K562 (cell line): ENCODE measurements around the gene CFP. TPM values are rescaled to one million over a fixed set of nuclear protein-coding genes. Genes with fewer than 3 reads are reported as not detected.
A peak's percentile ranks its signal among the peaks of the same experiment; 100 is the strongest.

ENCODE experiments used
- CAMTA2 ChIP-seq: fragments of 250-450 bp; sonication (Bioruptor Pico); conservative IDR thresholded peaks from 2 replicates; pipeline ENCODE4 v1.5.1; 2022
- ESRRB ChIP-seq: fragments of 250-450 bp; sonication (Bioruptor Pico); IDR thresholded peaks from 2 replicates; pipeline ENCODE4 v1.5.0; 2020; ENCODE audit warnings: mild to moderate bottlenecking, moderate library complexity, borderline replicate concordance
- MAFG ChIP-seq: fragments of 450-650 bp; conservative IDR thresholded peaks from 2 replicates; pipeline ENCODE4 v1.6.1; 2016; ENCODE audit warnings: missing genetic modification characterization, missing compliant biosample characterization
- NBN ChIP-seq: fragments of 450-650 bp; IDR thresholded peaks from 2 replicates; pipeline ENCODE4 v1.6.1; 2016; ENCODE audit warnings: low read depth, mild to moderate bottlenecking
- NELFE ChIP-seq: IDR thresholded peaks from 2 replicates; pipeline ENCODE4 v1.6.1; 2011; ENCODE audit warnings: mild to moderate bottlenecking; ENCODE audit not compliant: insufficient read depth, insufficient read length
- PRDM10 ChIP-seq: fragments of 450-650 bp; IDR thresholded peaks from 2 replicates; pipeline ENCODE4 v1.6.1; 2018; ENCODE audit not compliant: partially characterized antibody
- RFX7 ChIP-seq: fragments of 250-450 bp; sonication (Bioruptor Pico); IDR thresholded peaks from 2 replicates; pipeline ENCODE4 v1.5.1; 2021; ENCODE audit warnings: mild to moderate bottlenecking
- SAFB ChIP-seq: fragments of 200-400 bp; formaldehyde crosslinking; IDR thresholded peaks from 2 replicates; pipeline ENCODE4 v1.6.1; 2017; ENCODE audit warnings: low read depth, low read length, borderline replicate concordance
- STAT6 ChIP-seq: sonication (generic); formaldehyde crosslinking; IDR thresholded peaks from 2 replicates; pipeline ENCODE4 v1.8.1; 2023; ENCODE audit warnings: mild to moderate bottlenecking, missing genetic modification reagents
- ZBTB33 ChIP-seq: sonication (generic); formaldehyde crosslinking; IDR thresholded peaks from 2 replicates; pipeline ENCODE4 v1.8.1; 2023; ENCODE audit warnings: mild to moderate bottlenecking, missing genetic modification reagents
- ZNF740 ChIP-seq, 3 experiments: fragments of 200-800 bp in 1 of 3; sonication (Bioruptor generic) in 1 of 3; sonication (generic) in 1 of 3; formaldehyde crosslinking in 1 of 3; IDR thresholded peaks; 2 replicates each; pipeline versions ENCODE4 v1.6.1 to v1.8.0; 2016 to 2022; ENCODE audit warnings: mild to moderate bottlenecking in 2 of 3, missing compliant biosample characterization in 2 of 3, missing genetic modification characterization in 2 of 3, missing genetic modification reagents in 1 of 3
- polyA plus RNA-seq, 8 experiments: library from polyadenylated mRNA; depleted of rRNA in 4 of 8; stranded (reverse) in 5 of 8; unstranded in 3 of 8; fragments of >200 nt; fragmentation: Nextera tagmentation in 2 of 8; fragmentation: Illumina TruSeq in 1 of 8; extraction: Ambion mirVana in 2 of 8; extraction: Trizol in 1 of 8; gene quantifications; 2 replicates each; pipeline versions ENCODE4 v1.2.1 to v1.2.3, GENCODE V29; 2011 to 2014; ENCODE audit warnings: inconsistent platforms in 1 of 8, missing spikeins in 1 of 8
- total RNA-seq, 7 experiments: library from RNA; depleted of rRNA in 6 of 7; stranded (reverse); fragments of >200 nt in 6 of 7; fragmentation: Illumina TruSeq in 2 of 7; extraction: Trizol in 2 of 7; gene quantifications; 2 replicates each; pipeline versions ENCODE4 v1.2.1 to v1.2.3, GENCODE V29; 2011 to 2021; ENCODE audit warnings: low replicate concordance in 1 of 7

The CFP gene
- total and polyA plus RNA-seq, 9 of the 15 experiments (the other 6 are each of a cell fraction or from before 2014, with no cell fraction given), result 0.18 to 2.0 (median 0.55) TPM

GRCh38 chrX:47581731-47582647 lies 47.7 kb downstream of the CFP start, which contains the start of gene TIMP1 (continued):
- TF ChIP-seq PRDM10 (no peak), RFX7 (no peak), NELFE (no peak), CAMTA2 (CRISPR knock-in tag) (no peak), ESRRB (CRISPR knock-in tag) (no peak), NBN (peak; percentile 71; the same call in 1 of the 2 replicates), ZNF740 (CRISPR knock-in tag; IDR thresholded peaks at IDR 0.05) (no peak), ZNF740 (tag; IDR thresholded peaks at IDR 0.05) (no peak), ZBTB33 (CRISPR knock-in tag) (no peak), SAFB (no peak), STAT6 (CRISPR knock-in tag) (no peak), MAFG (tag) (no peak)
